NB4 (cell line): Measurements from ENCODE around the gene SOX12.

ENCODE experiments used
- DNase-seq: peaks from one replicate; pipeline ENCODE4 v3.0.0; 2010; ENCODE audit warnings: low read depth
- H3K4me3 ChIP-seq: one replicate; pipeline ENCODE4 v1.5.1; 2011; ENCODE audit warnings: mild to moderate bottlenecking, low read depth, low read length, moderate library complexity
- CTCF ChIP-seq: IDR thresholded peaks from one replicate; pipeline ENCODE4 v1.5.1; 2012; ENCODE audit warnings: low read depth, low read length
- MAX ChIP-seq: IDR thresholded peaks from 2 replicates; pipeline ENCODE4 v1.6.1; 2011; ENCODE audit warnings: low read depth, low read length
- MYC ChIP-seq: IDR thresholded peaks from 2 replicates; pipeline ENCODE4 v1.6.1; 2011; ENCODE audit warnings: low read depth, low read length
- POLR2A ChIP-seq: IDR thresholded peaks from 2 replicates; pipeline ENCODE4 v1.6.1; 2011; ENCODE audit warnings: mild to moderate bottlenecking; ENCODE audit not compliant: insufficient read length; ENCODE audit errors: extremely low read depth

Gene SOX12

DNA sequence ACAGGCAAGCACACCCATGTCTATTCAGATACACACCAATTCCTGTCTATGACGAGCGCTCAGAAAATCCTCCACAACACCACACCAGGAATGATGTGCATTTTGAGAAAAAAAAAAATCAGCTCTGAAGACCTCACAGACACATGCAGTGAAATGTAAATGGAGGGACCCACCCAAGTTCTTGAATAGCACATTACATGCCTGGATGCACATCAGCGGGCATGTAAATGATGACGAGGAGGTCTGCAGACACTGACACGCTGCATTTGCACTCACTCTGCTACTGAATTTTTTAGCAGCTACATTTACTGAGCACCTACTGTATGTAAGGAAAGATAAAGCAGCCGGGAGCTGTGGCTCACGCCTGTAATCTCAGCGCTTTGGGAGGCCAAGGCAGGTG lies 36.2 kb downstream of the SOX12 start:
- no peak overlapping the region for H3K4me3 ChIP-seq
- TF ChIP-seq CTCF (no peak), POLR2A (no peak), MYC (no peak), MAX (no peak)
- DNase-seq = no peak

DNA sequence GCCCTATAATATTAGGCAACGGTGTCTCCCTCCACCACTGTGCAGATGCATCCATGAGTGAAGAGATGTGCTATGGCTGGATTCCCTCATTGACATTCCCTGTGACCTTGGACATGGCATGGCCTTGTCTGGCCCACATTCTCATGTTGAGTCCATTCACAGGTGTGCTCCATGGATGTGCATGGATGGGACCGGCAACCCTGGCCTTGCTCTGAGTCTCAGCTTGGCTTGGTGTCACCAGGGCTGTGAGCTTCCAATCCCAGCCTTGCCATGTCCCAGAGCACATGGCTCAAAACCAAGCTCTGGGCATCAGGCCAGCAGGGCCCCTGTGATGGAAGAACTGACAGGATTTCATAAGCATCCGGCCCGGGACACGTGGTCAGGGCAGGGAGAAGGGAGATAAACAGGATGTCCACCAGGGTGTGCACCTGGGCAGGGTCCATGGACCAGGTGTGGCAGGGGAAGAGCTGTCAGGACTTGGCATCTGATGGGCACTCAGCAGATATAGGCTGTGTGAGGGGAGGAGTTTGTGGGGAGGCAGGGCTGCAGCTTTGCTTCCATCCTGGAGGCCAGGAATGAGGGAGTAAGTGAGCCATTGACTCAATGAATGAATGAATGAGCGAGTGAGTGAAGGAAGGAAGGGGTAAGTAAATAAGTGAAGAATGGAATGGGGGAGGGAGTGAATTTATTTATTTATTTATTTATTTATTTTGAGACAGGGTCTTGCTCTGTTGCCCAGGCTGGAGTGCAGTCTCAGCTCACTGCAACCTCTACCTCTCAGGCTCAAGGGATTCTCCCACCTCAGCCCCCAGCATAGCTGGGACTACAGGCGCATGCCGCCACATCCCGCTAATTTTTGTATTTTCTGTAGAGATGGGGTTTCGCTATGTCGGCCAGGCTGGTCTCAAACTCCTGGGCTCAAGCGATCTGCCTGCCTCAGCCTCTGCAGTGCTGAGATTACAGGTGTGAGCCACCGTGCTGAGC lies 37.2 kb downstream of the SOX12 start:
- peak; percentile 78 for DNase-seq
- no peak overlapping the region for H3K4me3 ChIP-seq
- TF ChIP-seq POLR2A (no peak), CTCF (no peak), MYC (peak; percentile 97), MAX (peak; percentile 99)

GRCh38 chr20:363319-364078 lies 38.1 kb downstream of the SOX12 start:
- no peak overlapping the region for H3K4me3 ChIP-seq
- TF ChIP-seq CTCF (no peak), MYC (no peak), MAX (peak; percentile 9; the same call in 1 of the 2 replicates), POLR2A (no peak)
- peak; percentile 41 for DNase-seq

- no peak for TF ChIP-seq MAX
- no peak for TF ChIP-seq MYC
- TF ChIP-seq POLR2A = no peak
- no peak for TF ChIP-seq CTCF
- H3K4me3 ChIP-seq = no peak overlapping the region
- DNase-seq = peak; percentile 60
These were observed 39.8 kb downstream of the SOX12 start for GRCh38 chr20:364905-365794.

- no peak for DNase-seq
- H3K4me3 ChIP-seq = no peak overlapping the region
- TF ChIP-seq MAX (no peak), MYC (no peak), POLR2A (no peak), CTCF (no peak)
These were observed 40.8 kb downstream of the SOX12 start for GRCh38 chr20:366041-366718.
